ENCODE measurements around the gene FRS3.

- TF ChIP-seq POLR2A (IDR thresholded peaks at IDR 0.05; ENCODE audit: low read length), result no peak
- no peak for TF ChIP-seq GATA1 (IDR thresholded peaks at IDR 0.05; ENCODE audit: low read depth, low read length)
Measured at GRCh38 chr6:41729624-41730023, 50.1 kb downstream of the FRS3 start.
